Measurements from ENCODE around the gene FAM177A1. TPM values are rescaled to one million over a fixed set of nuclear protein-coding genes. Genes with fewer than 3 reads are reported as not detected.

FAM177A1 gene
- total and polyA plus RNA-seq, 9 of the 15 experiments (the other 6 are each of a cell fraction or from before 2014, with no cell fraction given), result 7.7 to 36.2 (median 29.9) TPM

GRCh38 chr14:35034440-35034833 is 11.6 kb upstream of the FAM177A1 start:
- TF ChIP-seq CBX3 (IDR thresholded peaks at IDR 0.05; ENCODE audit: borderline replicate concordance in 1 of 2, low read length in 2 of 2) (peak in 1 of 2 experiments; percentile 47; a peak in 1 of 3 replicates), CEBPZ (IDR thresholded peaks at IDR 0.05; ENCODE audit: borderline replicate concordance, low read depth, low read length) (peak; percentile 73; the same call in 1 of the 2 replicates), CGGBP1 (CRISPR knock-in tag; IDR thresholded peaks at IDR 0.05) (no peak), CBX5 (IDR thresholded peaks at IDR 0.05; ENCODE audit: borderline replicate concordance, low read depth) (peak; percentile 81; the same call in 1 of the 2 replicates), TRIM24 (IDR thresholded peaks at IDR 0.05) (peak in 1 of 2 experiments; percentile 54; a peak in 1 of 4 replicates), ZFP36 (IDR thresholded peaks at IDR 0.05; ENCODE audit: low read depth, low read length, partially characterized antibody) (peak; percentile 90), SMAD4 (CRISPR knock-in tag; conservative IDR thresholded peaks at IDR 0.05) (no peak), ZNF280A (IDR thresholded peaks at IDR 0.05; ENCODE audit: low read depth, partially characterized antibody) (peak; percentile 17), FOXA3 (CRISPR knock-in tag; conservative IDR thresholded peaks at IDR 0.05 in 1 of 2, IDR thresholded peaks at IDR 0.05 in 1 of 2) (no peak), TRIM28 (IDR thresholded peaks at IDR 0.05) (peak; percentile 85), HLTF (IDR thresholded peaks at IDR 0.05) (0 out of 2 replicates have a peak, but pooled peaks have one; percentile 41)
- FAIRE-seq (no peak), ATAC-seq (no peak), DNase-seq (ENCODE audit: extremely low read depth in 1 of 4, low spot score in 3 of 4) (peak in 1 of 4 experiments; percentile 19)
- WGBS (ENCODE audit: insufficient coverage, low coverage, missing lambda C conversion rate), result 75% methylated on average over 4 of the region's 5 CpGs
- H3K4me1 ChIP-seq (replicated peaks in 1 of 2; ENCODE audit: control insufficient read depth in 2 of 2, insufficient read depth in 2 of 2, low read length in 2 of 2), result no peaks in the 10 kb centered on the region
- no peak overlapping the region for H3K9ac ChIP-seq (ENCODE audit: insufficient read depth in 1 of 2, low read depth in 2 of 2, low read length in 2 of 2)
- H3K9me1 ChIP-seq (ENCODE audit: control insufficient read depth, insufficient read depth, low read length), result no peaks in the 10 kb centered on the region
- no peaks in the 10 kb centered on the region for H3K27me3 ChIP-seq (ENCODE audit: control insufficient read depth in 2 of 2, insufficient read depth in 2 of 2, low read length in 2 of 2)
- in situ Hi-C loops (cut with MboI), result no loop called here
- H3K4me3 ChIP-seq, result no peak overlapping the region
- BruUV-seq (replicated peaks), result no TSS peak
- intact Hi-C loops (cut with micrococcal nuclease), result no loop called here
- peaks cover 7% of the 10 kb centered on the region; the same call in 1 of the 3 replicates for H3K36me3 ChIP-seq (ENCODE audit: control insufficient read depth, insufficient read depth, low read length)
- no peaks in the 10 kb centered on the region for H3K79me2 ChIP-seq (ENCODE audit: control insufficient read depth, insufficient read depth, low read length)
- H3K4me2 ChIP-seq (ENCODE audit: insufficient read depth, low read length), result no peak overlapping the region
- CTCF ChIA-PET (ENCODE audit: low intra/inter-chr PET ratio), result no interaction called here
- no peak overlapping the region for H3K27ac ChIP-seq (ENCODE audit: extremely low read depth, low read depth, low read length)
- H3K9me3 ChIP-seq (replicated peaks; ENCODE audit: control insufficient read depth, insufficient read depth, low read depth, low read length), result no peaks in the 10 kb centered on the region; the same call in 1 of the 2 replicates
- POLR2A ChIA-PET, result interaction anchor here (0.6 kb wide), 1 partner anchor 344 kb away, joined by 3 read pairs; no protein-coding TSS in a partner anchor
- no peaks in the 10 kb centered on the region for H4K20me1 ChIP-seq (replicated peaks; ENCODE audit: control insufficient read depth, insufficient read depth, low read length)
- no peak overlapping the region for H2AFZ ChIP-seq (ENCODE audit: low read depth, low read length)

All from K562 (cell line).